GM18907 (cell line): ENCODE measurements around the gene HRH3.

Experiments
- ATAC-seq: cut with Tn5 transposase; IDR thresholded peaks from one replicate; pipeline ENCODE4 v1.9.1; 2021; ENCODE audit warnings: mild to moderate bottlenecking, moderate library complexity; ENCODE audit not compliant: unreplicated experiment

HRH3 gene

GRCh38 chr20:62219992-62220665 lies at the start of gene HRH3:
HRH3 (minus strand) TSS chr20:62220278; CDS start chr20:62219970, 308 bp downstream.
- no peak for ATAC-seq

GRCh38 chr20:62269871-62270270 lies 49.8 kb upstream of the HRH3 start:
- ATAC-seq, result no peak

GRCh38 chr20:62269378-62269777 lies 49.3 kb upstream of the HRH3 start:
- no peak for ATAC-seq

- ATAC-seq, result no peak
Observed at GRCh38 chr20:62268228-62268900, 48.3 kb upstream of the HRH3 start.

- ATAC-seq, result no peak
Observed at GRCh38 chr20:62267543-62267942, 47.5 kb upstream of the HRH3 start.

GRCh38 chr20:62266851-62267250 lies 46.8 kb upstream of the HRH3 start:
- ATAC-seq, result no peak

GRCh38 chr20:62266340-62266739 lies 46.3 kb upstream of the HRH3 start:
- no peak for ATAC-seq

GRCh38 chr20:62265365-62265764 lies 45.3 kb upstream of the HRH3 start:
- ATAC-seq, result no peak

- ATAC-seq, result no peak
Observed at GRCh38 chr20:62263396-62263795, 43.3 kb upstream of the HRH3 start.

- ATAC-seq, result no peak
Observed at GRCh38 chr20:62262064-62262463, 42.0 kb upstream of the HRH3 start.

GRCh38 chr20:62259294-62259565 lies 39.2 kb upstream of the HRH3 start:
- ATAC-seq, result no peak

- no peak for ATAC-seq
Observed at GRCh38 chr20:62258499-62259293, 38.6 kb upstream of the HRH3 start.

GRCh38 chr20:62255976-62256375 lies 35.9 kb upstream of the HRH3 start:
- ATAC-seq, result no peak

GRCh38 chr20:62254021-62254724 lies 34.1 kb upstream of the HRH3 start:
- ATAC-seq, result no peak

GRCh38 chr20:62253398-62253797 lies 33.3 kb upstream of the HRH3 start:
- ATAC-seq, result no peak

- no peak for ATAC-seq
Observed at GRCh38 chr20:62252342-62252966, 32.4 kb upstream of the HRH3 start.

- no peak for ATAC-seq
Observed at GRCh38 chr20:62248890-62249560, 28.9 kb upstream of the HRH3 start.

- no peak for ATAC-seq
Observed at GRCh38 chr20:62246872-62247652, 27.0 kb upstream of the HRH3 start.

- no peak for ATAC-seq
Observed at GRCh38 chr20:62246431-62246830, 26.4 kb upstream of the HRH3 start.

- ATAC-seq, result no peak
Observed at GRCh38 chr20:62245911-62246280, 25.8 kb upstream of the HRH3 start.
